GM12891 (cell line): ENCODE results near the gene LRRC59.

Experiments
- POLR2A ChIP-seq: IDR thresholded peaks from 2 replicates; pipeline ENCODE4 v1.6.1; 2011; ENCODE audit warnings: low read depth, low read length, control low read depth
- POLR2AphosphoS5 ChIP-seq: IDR thresholded peaks from 2 replicates; pipeline ENCODE4 v1.6.1; 2011; ENCODE audit warnings: low read depth, low read length, control low read depth
- POU2F2 ChIP-seq: IDR thresholded peaks from 2 replicates; pipeline ENCODE4 v1.6.1; 2011; ENCODE audit warnings: low read depth, mild to moderate bottlenecking, control low read depth, low read length, moderate library complexity
- SPI1 ChIP-seq: IDR thresholded peaks from 2 replicates; pipeline ENCODE4 v1.6.1; 2011; ENCODE audit warnings: low read depth, low read length, control low read depth
- TAF1 ChIP-seq: IDR thresholded peaks from 2 replicates; pipeline ENCODE4 v1.6.1; 2011; ENCODE audit warnings: low read depth, low read length, control low read depth

GRCh38 chr17:50381920-50382319, 15.4 kb downstream of the LRRC59 start:
- TF ChIP-seq POLR2AphosphoS5 (no peak), SPI1 (no peak), TAF1 (no peak), POLR2A (no peak), POU2F2 (no peak)
